ENCODE results near the gene CELSR1. TPM values are rescaled to one million over a fixed set of nuclear protein-coding genes. Genes with fewer than 3 reads are reported as not detected.
A peak's percentile ranks its signal among the peaks of the same experiment; 100 is the strongest.

CELSR1 gene
- total RNA-seq, 1 experiment from 2014 or later, result 19.6 TPM

- intact Hi-C loops (cut with micrococcal nuclease), result no loop called here
- H3K36me3 ChIP-seq (ENCODE audit: control insufficient read depth in 1 of 2, insufficient read depth in 2 of 2, low read length in 2 of 2), result no peaks in the 10 kb centered on the region
- H3K4me2 ChIP-seq (ENCODE audit: low read length), result peak overlapping the region; percentile 65
- H3K9me3 ChIP-seq (ENCODE audit: control insufficient read depth in 1 of 2, insufficient read depth in 1 of 2, low read depth in 1 of 2, low read length in 2 of 2), result no peaks in the 10 kb centered on the region
- H3K27me3 ChIP-seq (ENCODE audit: insufficient read depth, low read length), result no peaks in the 10 kb centered on the region
- H3K79me2 ChIP-seq (ENCODE audit: insufficient read depth, low read length), result peaks cover 3% of the 10 kb centered on the region; the same call in 1 of the 2 replicates
- H3K27ac ChIP-seq (ENCODE audit: low read depth, low read length), result peak overlapping the region; percentile 22; the same call in 1 of the 2 replicates
- ATAC-seq, result peak; percentile 50
- no peaks in the 10 kb centered on the region for H4K20me1 ChIP-seq (ENCODE audit: insufficient read depth)
- peaks cover 9 to 18% of the 10 kb centered on the region in 2 experiments for H3K4me1 ChIP-seq (ENCODE audit: control insufficient read depth in 1 of 2, insufficient read depth in 2 of 2, low read length in 2 of 2)
- DNase-seq (ENCODE audit: low read depth, low spot score), result no peak
- ChIA-PET RAD21 (ENCODE audit: low non-redundant PET in 1 of 2, low total read pairs in 2 of 2, uncharacterized antibody in 2 of 2, unreplicated experiment in 2 of 2) (no interaction called here), POLR2A (no interaction called here), CTCF (no interaction called here)
- BruUV-seq (replicated peaks), result no TSS peak
- H3K9ac ChIP-seq (ENCODE audit: low read length), result peak overlapping the region; percentile 48
- TF ChIP-seq FOSL1 (IDR thresholded peaks at IDR 0.05; ENCODE audit: low read depth) (no peak), ELF1 (IDR thresholded peaks at IDR 0.05; ENCODE audit: borderline replicate concordance, low read depth) (no peak), YY1 (IDR thresholded peaks at IDR 0.05; ENCODE audit: extremely low read depth, insufficient replicate concordance, low read depth, low read length) (no peak)
- TF ChIP-seq, protein P1, sequence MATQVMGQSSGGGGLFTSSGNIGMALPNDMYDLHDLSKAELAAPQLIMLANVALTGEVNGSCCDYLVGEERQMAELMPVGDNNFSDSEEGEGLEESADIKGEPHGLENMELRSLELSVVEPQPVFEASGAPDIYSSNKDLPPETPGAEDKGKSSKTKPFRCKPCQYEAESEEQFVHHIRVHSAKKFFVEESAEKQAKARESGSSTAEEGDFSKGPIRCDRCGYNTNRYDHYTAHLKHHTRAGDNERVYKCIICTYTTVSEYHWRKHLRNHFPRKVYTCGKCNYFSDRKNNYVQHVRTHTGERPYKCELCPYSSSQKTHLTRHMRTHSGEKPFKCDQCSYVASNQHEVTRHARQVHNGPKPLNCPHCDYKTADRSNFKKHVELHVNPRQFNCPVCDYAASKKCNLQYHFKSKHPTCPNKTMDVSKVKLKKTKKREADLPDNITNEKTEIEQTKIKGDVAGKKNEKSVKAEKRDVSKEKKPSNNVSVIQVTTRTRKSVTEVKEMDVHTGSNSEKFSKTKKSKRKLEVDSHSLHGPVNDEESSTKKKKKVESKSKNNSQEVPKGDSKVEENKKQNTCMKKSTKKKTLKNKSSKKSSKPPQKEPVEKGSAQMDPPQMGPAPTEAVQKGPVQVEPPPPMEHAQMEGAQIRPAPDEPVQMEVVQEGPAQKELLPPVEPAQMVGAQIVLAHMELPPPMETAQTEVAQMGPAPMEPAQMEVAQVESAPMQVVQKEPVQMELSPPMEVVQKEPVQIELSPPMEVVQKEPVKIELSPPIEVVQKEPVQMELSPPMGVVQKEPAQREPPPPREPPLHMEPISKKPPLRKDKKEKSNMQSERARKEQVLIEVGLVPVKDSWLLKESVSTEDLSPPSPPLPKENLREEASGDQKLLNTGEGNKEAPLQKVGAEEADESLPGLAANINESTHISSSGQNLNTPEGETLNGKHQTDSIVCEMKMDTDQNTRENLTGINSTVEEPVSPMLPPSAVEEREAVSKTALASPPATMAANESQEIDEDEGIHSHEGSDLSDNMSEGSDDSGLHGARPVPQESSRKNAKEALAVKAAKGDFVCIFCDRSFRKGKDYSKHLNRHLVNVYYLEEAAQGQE (IDR thresholded peaks at IDR 0.05; ENCODE audit: low read depth), result no peak
- no peak overlapping the region for H2AFZ ChIP-seq (ENCODE audit: low read depth, low read length, poor library complexity, severe bottlenecking)
- H3K4me3 ChIP-seq (replicated peaks in 1 of 2; ENCODE audit: low read depth in 1 of 2, low read length in 2 of 2), result no peak overlapping the region
- H3K9me2 ChIP-seq (ENCODE audit: insufficient read depth), result no peaks in the 10 kb centered on the region
Measured at GRCh38 chr22:46515208-46516111, 22.0 kb downstream of the CELSR1 start.
